Measurements from ENCODE around the gene BMPR2. TPM values are rescaled to one million over a fixed set of nuclear protein-coding genes. Genes with fewer than 3 reads are reported as not detected.
"Not testable (repeated sequence)": the region's sequence is repeated elsewhere in the genome, so short reads cannot be mapped to it uniquely, and the experiment has no call there.

Gene BMPR2
- total RNA-seq, 1 experiment from 2014 or later: 16.7 TPM

- no peak for DNase-seq (ENCODE audit: low read depth)
Observed at GRCh38 chr2:202521470-202521869, 145.3 kb downstream of the BMPR2 start.

GRCh38 chr2:202529389-202529788 is 153.3 kb downstream of the BMPR2 start:
- peak; percentile 60 for DNase-seq (ENCODE audit: low read depth)

GRCh38 chr2:202530038-202530437 is 153.9 kb downstream of the BMPR2 start:
- DNase-seq (ENCODE audit: low read depth): peak; percentile 24

- not testable (repeated sequence) for DNase-seq (ENCODE audit: low read depth)
Observed at GRCh38 chr2:202535290-202535689, 159.2 kb downstream of the BMPR2 start.

- DNase-seq (ENCODE audit: low read depth): peak; percentile 3
Observed at GRCh38 chr2:202541137-202541536, 165.0 kb downstream of the BMPR2 start.

- no peak for DNase-seq (ENCODE audit: low read depth)
Observed at GRCh38 chr2:202542142-202542541, 166.0 kb downstream of the BMPR2 start.

- no peak for DNase-seq (ENCODE audit: low read depth)
Observed at GRCh38 chr2:202545523-202545922, 169.4 kb downstream of the BMPR2 start.

GRCh38 chr2:202545931-202546330 is 169.8 kb downstream of the BMPR2 start:
- no peak for DNase-seq (ENCODE audit: low read depth)

- peak; percentile 56 for DNase-seq (ENCODE audit: low read depth)
Observed at GRCh38 chr2:202546499-202547141, 170.5 kb downstream of the BMPR2 start.

- no peak for DNase-seq (ENCODE audit: low read depth)
Observed at GRCh38 chr2:202548240-202548639, 172.1 kb downstream of the BMPR2 start.

- peak; percentile 40 for DNase-seq (ENCODE audit: low read depth)
Observed at GRCh38 chr2:202551000-202551399, 174.9 kb downstream of the BMPR2 start.

GRCh38 chr2:202555356-202555755 is 179.2 kb downstream of the BMPR2 start:
- DNase-seq (ENCODE audit: low read depth): no peak

- DNase-seq (ENCODE audit: low read depth): no peak
Observed at GRCh38 chr2:202560200-202560599, 184.1 kb downstream of the BMPR2 start.

- no peak for DNase-seq (ENCODE audit: low read depth)
Observed at GRCh38 chr2:202564226-202564625, 188.1 kb downstream of the BMPR2 start.

GRCh38 chr2:202566286-202566685 is 190.2 kb downstream of the BMPR2 start:
- no peak for DNase-seq (ENCODE audit: low read depth)

GRCh38 chr2:202574541-202574940 is 198.4 kb downstream of the BMPR2 start:
- DNase-seq (ENCODE audit: low read depth): peak; percentile 7

GRCh38 chr2:202575194-202575593 is 199.1 kb downstream of the BMPR2 start:
- DNase-seq (ENCODE audit: low read depth): not testable (repeated sequence)

- no peak for DNase-seq (ENCODE audit: low read depth)
Observed at GRCh38 chr2:202577250-202578183, 201.4 kb downstream of the BMPR2 start.

GRCh38 chr2:202582846-202583245 is 206.7 kb downstream of the BMPR2 start:
- DNase-seq (ENCODE audit: low read depth): not testable (repeated sequence)

GRCh38 chr2:202583709-202584219 is 207.6 kb downstream of the BMPR2 start:
- DNase-seq (ENCODE audit: low read depth): no peak

GRCh38 chr2:202588647-202589581 is 212.8 kb downstream of the BMPR2 start:
- DNase-seq (ENCODE audit: low read depth): peak; percentile 59

GRCh38 chr2:202589582-202589949 is 213.4 kb downstream of the BMPR2 start:
- no peak for DNase-seq (ENCODE audit: low read depth)
